ENCODE results near the gene OR7G3. TPM values are rescaled to one million over a fixed set of nuclear protein-coding genes. Genes with fewer than 3 reads are reported as not detected.

The OR7G3 gene
- total RNA-seq, 1 experiment from 2014 or later: not detected

- BruUV-seq (replicated peaks): no TSS peak
- Histone ChIP-seq H3K36me3 (ENCODE audit: control insufficient read depth, insufficient read depth, low read length) (no peaks in the 10 kb centered on the region), H3K4me3 (ENCODE audit: low read depth in 2 of 2, low read length in 2 of 2) (no peak overlapping the region), H3K9me3 (ENCODE audit: control insufficient read depth, insufficient read depth, low read depth, low read length) (peaks cover 57% of the 10 kb centered on the region; the same call in 1 of the 2 replicates), H3K27me3 (ENCODE audit: control insufficient read depth, insufficient read depth, low read length) (no peaks in the 10 kb centered on the region), H3K27ac (ENCODE audit: low read length) (no peak overlapping the region), H3K4me1 (ENCODE audit: control insufficient read depth, insufficient read depth, low read length) (no peaks in the 10 kb centered on the region)
- CTCF ChIA-PET: no interaction called here
- POLR2A ChIA-PET: no interaction called here
- in situ Hi-C loops (cut with HindIII; ENCODE audit: low pct_unique_long_range_greater_than_20kb, low sequenced_read_pairs): no loop called here
- no peak for DNase-seq (ENCODE audit: low read depth, low spot score)
- intact Hi-C loops (cut with micrococcal nuclease; ENCODE audit: unreplicated experiment): no loop called here
- TF ChIP-seq REST (IDR thresholded peaks at IDR 0.05; ENCODE audit: insufficient read depth in 1 of 2, low read depth in 2 of 2, low read length in 1 of 2) (no peak), TCF7L2 (IDR thresholded peaks at IDR 0.05; ENCODE audit: low read depth, low read length) (no peak), CTCF (IDR thresholded peaks at IDR 0.05) (no peak), POLR2AphosphoS5 (IDR thresholded peaks at IDR 0.05; ENCODE audit: low read depth, low read length) (no peak), SIN3A (IDR thresholded peaks at IDR 0.05; ENCODE audit: borderline replicate concordance, insufficient read depth, low read depth, low read length) (no peak)
- ATAC-seq: no peak
Measured at GRCh38 chr19:9148697-9149096, 21.9 kb upstream of the OR7G3 start.

- H3K4me1 ChIP-seq (ENCODE audit: control insufficient read depth, insufficient read depth, low read length): no peaks in the 10 kb centered on the region
- no peak for TF ChIP-seq POLR2AphosphoS5 (IDR thresholded peaks at IDR 0.05; ENCODE audit: low read depth, low read length)
- no peak for TF ChIP-seq TCF7L2 (IDR thresholded peaks at IDR 0.05; ENCODE audit: low read depth, low read length)
- no peak for TF ChIP-seq SIN3A (IDR thresholded peaks at IDR 0.05; ENCODE audit: borderline replicate concordance, insufficient read depth, low read depth, low read length)
- TF ChIP-seq CTCF (IDR thresholded peaks at IDR 0.05): no peak
- TF ChIP-seq REST (IDR thresholded peaks at IDR 0.05; ENCODE audit: insufficient read depth in 1 of 2, low read depth in 2 of 2, low read length in 1 of 2): no peak
- ChIA-PET CTCF (no interaction called here), POLR2A (no interaction called here)
- intact Hi-C loops (cut with micrococcal nuclease; ENCODE audit: unreplicated experiment) (no loop called here), in situ Hi-C loops (cut with HindIII; ENCODE audit: low pct_unique_long_range_greater_than_20kb, low sequenced_read_pairs) (no loop called here)
- no peak overlapping the region for H3K27ac ChIP-seq (ENCODE audit: low read length)
- no peak overlapping the region for H3K4me3 ChIP-seq (ENCODE audit: low read depth in 2 of 2, low read length in 2 of 2)
- H3K27me3 ChIP-seq (ENCODE audit: control insufficient read depth, insufficient read depth, low read length): no peaks in the 10 kb centered on the region
- DNase-seq (ENCODE audit: low read depth, low spot score) (no peak), ATAC-seq (no peak)
- no TSS peak for BruUV-seq (replicated peaks)
- peaks cover 48% of the 10 kb centered on the region for H3K9me3 ChIP-seq (ENCODE audit: control insufficient read depth, insufficient read depth, low read depth, low read length)
- H3K36me3 ChIP-seq (ENCODE audit: control insufficient read depth, insufficient read depth, low read length): no peaks in the 10 kb centered on the region
Measured at GRCh38 chr19:9146882-9147281, 20.1 kb upstream of the OR7G3 start.
